GM19351 (cell line): ENCODE measurements around the gene WDR11.
"Not testable (repeated sequence)": the region's sequence is repeated elsewhere in the genome, so short reads cannot be mapped to it uniquely, and the experiment has no call there.

Experiments
- ATAC-seq: cut with Tn5 transposase; IDR thresholded peaks from one replicate; pipeline ENCODE4 v1.9.1; 2021; ENCODE audit warnings: mild to moderate bottlenecking, moderate library complexity; ENCODE audit not compliant: unreplicated experiment

The WDR11 gene

GRCh38 chr10:120854388-120854787 lies 3.2 kb downstream of the WDR11 start:
- ATAC-seq: no peak

- ATAC-seq: no peak
Observed at GRCh38 chr10:120861178-120861855, 10.2 kb downstream of the WDR11 start.

GRCh38 chr10:120873741-120874140 lies 22.6 kb downstream of the WDR11 start:
- no peak for ATAC-seq

- no peak for ATAC-seq
Observed at GRCh38 chr10:120883071-120883470, 31.9 kb downstream of the WDR11 start.

GRCh38 chr10:120887482-120887881 lies 36.3 kb downstream of the WDR11 start:
- no peak for ATAC-seq

- no peak for ATAC-seq
Observed at GRCh38 chr10:120891365-120891764, 40.2 kb downstream of the WDR11 start.

GRCh38 chr10:120894556-120894955 lies 43.4 kb downstream of the WDR11 start:
- ATAC-seq: no peak

- ATAC-seq: no peak
Observed at GRCh38 chr10:120897343-120897742, 46.2 kb downstream of the WDR11 start.

- no peak for ATAC-seq
Observed at GRCh38 chr10:120905268-120905667, 54.1 kb downstream of the WDR11 start.

GRCh38 chr10:120917521-120918250 lies 66.5 kb downstream of the WDR11 start:
- no peak for ATAC-seq

GRCh38 chr10:120923886-120924285 lies 72.7 kb downstream of the WDR11 start:
- ATAC-seq: not testable (repeated sequence)

GRCh38 chr10:120926611-120927010 lies 75.4 kb downstream of the WDR11 start:
- ATAC-seq: no peak

GRCh38 chr10:120927352-120927751 lies 76.2 kb downstream of the WDR11 start:
- ATAC-seq: no peak

- ATAC-seq: no peak
Observed at GRCh38 chr10:120929166-120929565, 78.0 kb downstream of the WDR11 start.

- ATAC-seq: peak; percentile 49
Observed at GRCh38 chr10:120931423-120931822, 80.3 kb downstream of the WDR11 start.

GRCh38 chr10:120931999-120932398 lies 80.8 kb downstream of the WDR11 start:
- ATAC-seq: no peak

- no peak for ATAC-seq
Observed at GRCh38 chr10:120938822-120939221, 87.7 kb downstream of the WDR11 start.

- ATAC-seq: no peak
Observed at GRCh38 chr10:120940299-120940900, 89.2 kb downstream of the WDR11 start.

GRCh38 chr10:120941501-120941900 lies 90.3 kb downstream of the WDR11 start:
- no peak for ATAC-seq

- ATAC-seq: peak; percentile 98
Observed at GRCh38 chr10:120942806-120943413, 91.7 kb downstream of the WDR11 start.

GRCh38 chr10:120943542-120943941 lies 92.4 kb downstream of the WDR11 start:
- ATAC-seq: no peak
